ENCODE results near the gene GJE1. TPM values are rescaled to one million over a fixed set of nuclear protein-coding genes. Genes with fewer than 3 reads are reported as not detected.
"Not testable (repeated sequence)": the region's sequence is repeated elsewhere in the genome, so short reads cannot be mapped to it uniquely, and the experiment has no call there.

Gene GJE1, protein sequence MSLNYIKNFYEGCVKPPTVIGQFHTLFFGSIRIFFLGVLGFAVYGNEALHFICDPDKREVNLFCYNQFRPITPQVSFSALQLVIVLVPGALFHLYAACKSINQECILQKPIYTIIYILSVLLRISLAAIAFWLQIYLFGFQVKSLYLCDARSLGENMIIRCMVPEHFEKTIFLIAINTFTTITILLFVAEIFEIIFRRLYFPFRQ
- total RNA-seq, result not detected in 2 replicates

DNA sequence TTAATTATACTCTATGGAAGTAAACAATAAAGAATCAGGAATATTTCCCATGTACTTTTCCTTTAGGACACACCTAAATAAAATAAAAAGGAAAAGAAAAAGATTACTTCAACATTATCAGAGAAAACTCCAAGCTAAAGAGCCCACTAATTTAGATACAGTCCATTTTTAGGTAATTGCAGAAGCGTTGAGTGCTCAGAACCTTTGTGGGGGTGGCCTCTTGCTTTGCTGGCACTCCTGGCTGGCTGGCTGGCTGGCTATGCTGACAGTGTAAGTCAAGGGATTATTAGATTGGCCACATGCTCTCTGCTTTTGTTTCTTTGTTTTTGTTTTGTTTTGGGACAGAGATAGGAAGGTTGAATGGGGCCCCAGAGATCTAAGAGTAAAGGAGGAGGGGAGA, at the start of gene GJE1:
GJE1 (plus strand) TSS at position 301 of the 400 bp plus-strand sequence. CDS start 234 bp downstream, outside the sequence.
- intact Hi-C loops (cut with micrococcal nuclease), result no loop called here

GRCh38 chr6:142087950-142088857, 44.5 kb upstream of the GJE1 start:
- intact Hi-C loops (cut with micrococcal nuclease), result no loop called here

DNA sequence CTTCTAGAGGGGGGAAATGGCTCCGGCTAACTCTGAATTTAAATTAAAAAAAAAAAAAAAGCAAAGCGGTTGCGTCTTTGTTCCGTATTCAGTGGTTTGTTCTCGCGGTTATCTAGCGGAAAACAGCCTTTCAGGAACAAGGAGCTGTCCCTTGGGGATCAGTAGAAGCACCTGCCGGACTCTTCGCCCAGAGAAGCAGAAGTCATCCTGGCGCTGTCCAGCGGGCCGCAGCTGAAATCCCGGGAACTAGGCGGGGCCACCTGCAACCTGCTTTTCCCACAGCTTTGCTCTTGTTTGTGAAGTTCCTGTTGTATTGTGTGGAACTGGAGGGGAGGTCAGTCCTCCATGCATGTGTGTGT, 43.9 kb upstream of the GJE1 start:
- intact Hi-C loops (cut with micrococcal nuclease), result no loop called here

DNA sequence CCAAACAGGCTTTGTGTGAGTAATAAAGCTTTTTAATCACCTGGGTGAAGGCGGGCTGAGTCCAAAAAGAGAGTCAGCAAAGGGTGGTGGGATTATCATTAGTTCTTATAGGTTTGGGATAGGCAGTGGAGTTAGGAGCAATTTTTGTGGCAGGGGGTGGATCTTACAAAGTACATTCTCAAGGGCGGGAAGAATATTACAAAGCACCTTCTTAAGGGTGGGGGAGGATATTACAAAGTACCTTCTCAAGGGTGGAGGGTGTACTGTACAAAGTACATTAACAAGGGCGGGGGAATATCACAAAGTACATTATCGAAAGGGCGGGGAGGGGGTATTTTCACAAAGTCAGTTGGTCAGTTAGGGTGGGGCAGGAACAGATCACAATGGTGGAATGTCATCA, 27.9 kb upstream of the GJE1 start:
- intact Hi-C loops (cut with micrococcal nuclease), result not testable (repeated sequence)

- intact Hi-C loops (cut with micrococcal nuclease), result not testable (repeated sequence)
Observed at GRCh38 chr6:142110820-142111219, 21.9 kb upstream of the GJE1 start.

DNA sequence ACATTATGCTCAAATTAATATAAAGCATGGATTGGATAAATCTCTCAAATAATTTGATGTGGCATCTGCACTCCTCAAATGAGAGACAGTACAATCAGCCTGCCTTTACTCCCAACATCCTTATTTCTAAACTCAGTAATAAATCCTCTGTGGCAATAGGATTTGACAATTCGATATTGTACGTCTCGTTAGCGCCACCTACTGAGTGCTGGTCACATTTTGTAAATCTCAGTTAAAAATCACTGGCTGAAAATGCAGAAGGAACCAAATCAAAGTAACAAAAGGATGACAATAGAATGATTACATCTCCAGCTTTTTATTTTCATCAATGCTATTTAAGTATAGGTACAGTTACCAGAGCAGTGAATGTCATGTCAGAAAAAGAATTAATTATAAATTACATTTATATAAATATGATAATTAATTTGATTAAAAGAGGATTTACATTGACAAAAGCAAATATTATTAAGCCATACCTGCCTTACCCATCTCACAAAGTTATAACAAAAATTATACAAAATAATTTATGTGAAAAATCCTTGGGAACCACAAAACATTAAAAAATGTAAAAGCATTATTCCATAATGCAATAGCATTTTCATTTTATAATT, 20.2 kb upstream of the GJE1 start:
- intact Hi-C loops (cut with micrococcal nuclease), result loop anchor here (1.0 kb wide), 3 partner anchors 95 to 435 kb away; no protein-coding TSS in a partner anchor

DNA sequence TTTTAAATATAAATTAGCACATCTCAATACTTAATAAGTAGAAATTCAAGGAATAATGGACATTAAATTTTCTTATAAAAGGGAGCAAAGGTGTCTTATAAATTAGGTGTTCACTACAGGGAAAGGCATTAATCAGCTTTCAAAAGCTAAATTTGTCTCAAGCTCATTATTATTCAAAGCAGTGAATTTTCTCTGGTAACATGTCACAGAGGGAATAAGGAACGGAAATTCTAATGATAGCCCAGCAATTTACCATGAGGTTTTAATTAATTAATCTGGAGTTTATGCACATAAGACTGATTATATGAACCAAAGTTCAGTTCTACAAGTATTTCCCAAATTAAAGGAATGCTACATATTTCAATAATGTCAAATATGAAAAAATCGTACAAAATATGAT, 15.4 kb upstream of the GJE1 start:
- intact Hi-C loops (cut with micrococcal nuclease), result no loop called here

DNA sequence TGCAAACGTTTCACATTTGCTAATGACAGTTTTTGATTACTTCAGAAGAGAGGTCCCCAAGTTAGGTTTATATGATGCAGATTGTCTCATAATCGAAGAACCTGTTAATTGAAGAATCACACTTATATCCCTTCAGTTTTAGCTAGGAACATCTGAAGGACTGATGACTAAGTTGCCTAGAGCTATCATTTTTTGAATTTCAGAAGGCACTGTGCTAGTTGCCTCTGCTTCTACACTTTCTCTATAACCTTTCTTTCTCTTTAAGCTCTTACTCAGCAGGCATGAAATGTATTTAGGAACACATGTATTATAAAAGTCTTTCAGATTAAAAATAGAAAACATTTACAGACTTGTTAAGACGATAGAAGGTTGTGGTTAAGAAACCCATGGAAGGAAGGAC, 14.4 kb upstream of the GJE1 start:
- intact Hi-C loops (cut with micrococcal nuclease), result no loop called here

- intact Hi-C loops (cut with micrococcal nuclease), result no loop called here
Observed at GRCh38 chr6:142118925-142119324, 13.8 kb upstream of the GJE1 start.

DNA sequence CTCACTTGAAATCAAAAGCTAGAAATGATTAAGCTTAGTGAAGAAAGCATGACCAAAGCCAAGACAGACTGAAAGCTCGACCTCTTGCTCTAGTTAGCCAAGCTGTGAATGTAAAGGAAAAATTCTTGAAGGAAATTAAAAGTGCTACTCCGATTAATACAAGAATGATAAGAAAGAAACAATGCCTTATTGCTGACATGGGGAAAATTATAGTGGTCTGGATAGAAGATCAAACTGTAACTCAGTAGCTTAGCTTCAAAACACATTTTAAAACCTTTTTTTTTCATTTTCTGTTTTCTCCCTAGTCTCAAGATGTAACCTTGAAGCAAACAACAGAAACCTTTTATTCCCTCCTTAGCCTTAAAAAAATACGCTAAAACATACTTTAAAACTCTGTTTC, 11.4 kb upstream of the GJE1 start:
- intact Hi-C loops (cut with micrococcal nuclease), result no loop called here

DNA sequence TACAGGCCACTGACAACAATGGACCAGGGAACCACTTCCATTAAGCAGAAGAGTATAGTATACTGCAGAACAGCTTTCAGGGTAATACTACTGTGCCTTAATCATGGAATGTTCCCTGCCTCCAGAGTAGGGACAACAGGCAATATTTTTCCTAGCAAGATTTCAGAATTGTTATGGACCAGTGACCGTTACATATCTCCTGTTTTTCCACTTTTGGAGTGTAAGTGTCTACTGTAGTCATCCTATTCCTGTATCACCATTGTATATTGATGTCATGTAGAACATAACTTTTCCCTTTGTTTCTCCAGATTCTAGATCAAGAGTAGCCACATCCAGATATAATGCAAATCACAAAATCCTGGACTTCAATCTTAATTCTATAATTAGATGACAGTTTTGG, 1.9 kb upstream of the GJE1 start:
- intact Hi-C loops (cut with micrococcal nuclease), result no loop called here

DNA sequence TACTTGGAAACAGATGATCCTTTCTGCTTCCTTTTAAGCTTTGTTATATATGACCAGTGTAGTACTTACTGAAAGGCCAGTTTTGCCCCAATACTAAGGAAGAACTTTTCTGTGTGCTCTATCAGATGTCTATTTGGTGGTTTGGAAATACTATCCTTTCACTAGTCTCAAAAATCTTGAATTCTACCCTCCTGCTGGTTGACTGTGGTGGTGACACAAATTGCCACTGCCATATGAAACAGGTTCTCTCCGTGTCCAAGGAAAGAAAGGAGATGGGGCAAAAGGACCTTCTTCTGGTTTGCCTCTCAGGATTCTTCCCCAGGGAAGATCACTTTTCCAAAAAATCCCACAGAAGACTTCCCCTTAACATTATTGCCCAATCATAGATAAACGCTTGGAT, 6.2 kb downstream of the GJE1 start:
- intact Hi-C loops (cut with micrococcal nuclease), result no loop called here

DNA sequence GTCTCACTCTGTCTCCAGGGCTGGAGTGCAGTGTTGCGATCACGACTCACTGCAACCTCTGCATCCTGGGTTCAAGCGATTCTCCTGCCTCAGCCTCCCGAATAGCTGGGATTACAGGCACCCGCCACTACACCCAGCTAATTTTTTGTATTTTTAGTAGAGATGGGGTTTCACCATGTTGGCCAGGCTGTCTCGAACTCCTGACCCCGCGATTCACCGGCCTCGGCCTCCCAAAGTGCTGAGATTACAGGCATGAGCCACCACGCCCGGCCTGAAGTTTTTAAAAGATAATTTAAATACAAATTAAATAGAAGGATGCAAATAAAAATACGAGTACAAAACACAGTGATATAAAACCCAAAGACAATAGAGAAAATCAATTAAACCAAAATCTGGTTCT, 8.8 kb downstream of the GJE1 start:
- intact Hi-C loops (cut with micrococcal nuclease), result loop anchor here (10.0 kb wide), 2 partner anchors 713 to 1923 kb away; no protein-coding TSS in a partner anchor

DNA sequence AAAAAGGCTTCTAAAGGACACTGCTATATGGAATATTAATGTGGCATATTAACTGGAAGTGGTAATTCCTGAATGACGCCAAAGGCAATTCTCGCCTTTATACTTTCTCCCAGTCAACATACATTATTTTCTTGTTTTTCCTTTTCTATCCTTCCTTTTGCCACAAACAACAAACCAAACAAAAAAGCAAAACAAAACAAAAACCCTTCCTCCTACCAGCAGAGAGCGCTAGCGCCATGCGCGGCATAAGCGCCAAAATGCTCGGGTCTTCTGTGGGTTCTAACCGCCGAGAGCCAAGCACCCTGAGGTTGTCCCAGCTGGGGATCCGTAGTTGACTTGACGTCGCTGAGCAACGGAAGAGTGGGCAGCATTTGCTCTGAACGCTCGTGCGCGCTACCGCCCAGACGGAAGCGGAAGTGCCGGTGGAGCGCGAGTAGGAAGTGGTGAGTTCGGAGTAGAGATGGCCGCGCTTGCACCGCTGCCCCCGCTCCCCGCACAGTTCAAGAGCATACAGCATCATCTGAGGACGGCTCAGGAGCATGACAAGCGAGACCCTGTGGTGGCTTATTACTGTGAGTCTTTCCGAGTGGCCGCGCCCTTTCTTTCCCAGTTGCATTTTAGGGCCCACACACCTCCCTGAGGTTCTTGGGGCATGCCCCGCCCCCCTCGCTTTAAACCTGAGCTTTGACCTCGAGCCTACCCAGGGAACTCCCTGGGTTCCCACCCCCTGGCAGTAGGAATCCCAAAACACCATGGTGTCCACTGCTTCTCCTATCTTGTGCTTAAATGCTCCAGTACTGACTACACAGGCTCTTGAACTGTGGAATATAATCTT, 14.3 kb downstream of the GJE1 start, which contains the start of the genes NMBR and VTA1:
NMBR (minus strand) TSS at position 295 of the 835 bp plus-strand sequence. CDS start 58,464 bp downstream, outside the sequence.
VTA1 (plus strand) TSS at position 436 of the 835 bp plus-strand sequence; CDS start at position 461, 25 bp downstream.
- intact Hi-C loops (cut with micrococcal nuclease), result loop anchor here (1.0 to 10.0 kb wide), 19 partner anchors 60 to 1948 kb away; partner anchors contain the start of genes ADAT2, AIG1, FUCA2 and LTV1

DNA sequence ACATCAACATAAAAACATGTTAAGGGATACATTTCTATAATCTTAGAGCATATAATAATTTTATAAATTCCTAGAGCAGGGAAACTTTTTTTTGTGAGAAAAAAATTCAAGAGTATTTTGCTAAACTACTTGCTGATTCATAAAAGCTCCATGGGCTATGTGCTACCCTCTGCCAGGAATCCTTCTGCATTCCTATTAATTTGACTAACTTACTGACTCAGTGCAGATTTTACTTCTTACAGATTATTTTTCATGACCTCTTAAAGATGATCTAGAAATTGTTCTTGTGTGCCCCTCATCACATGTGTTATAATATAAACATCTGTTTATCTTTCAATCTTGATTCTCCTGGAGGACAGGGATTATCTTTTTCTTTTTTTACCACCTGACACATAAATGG, 20.0 kb downstream of the GJE1 start:
- intact Hi-C loops (cut with micrococcal nuclease), result no loop called here

GRCh38 chr6:142153196-142153595, 20.5 kb downstream of the GJE1 start:
- intact Hi-C loops (cut with micrococcal nuclease), result no loop called here

GRCh38 chr6:142154336-142154735, 21.6 kb downstream of the GJE1 start:
- intact Hi-C loops (cut with micrococcal nuclease), result no loop called here

GRCh38 chr6:142155091-142155490, 22.4 kb downstream of the GJE1 start:
- intact Hi-C loops (cut with micrococcal nuclease), result no loop called here

DNA sequence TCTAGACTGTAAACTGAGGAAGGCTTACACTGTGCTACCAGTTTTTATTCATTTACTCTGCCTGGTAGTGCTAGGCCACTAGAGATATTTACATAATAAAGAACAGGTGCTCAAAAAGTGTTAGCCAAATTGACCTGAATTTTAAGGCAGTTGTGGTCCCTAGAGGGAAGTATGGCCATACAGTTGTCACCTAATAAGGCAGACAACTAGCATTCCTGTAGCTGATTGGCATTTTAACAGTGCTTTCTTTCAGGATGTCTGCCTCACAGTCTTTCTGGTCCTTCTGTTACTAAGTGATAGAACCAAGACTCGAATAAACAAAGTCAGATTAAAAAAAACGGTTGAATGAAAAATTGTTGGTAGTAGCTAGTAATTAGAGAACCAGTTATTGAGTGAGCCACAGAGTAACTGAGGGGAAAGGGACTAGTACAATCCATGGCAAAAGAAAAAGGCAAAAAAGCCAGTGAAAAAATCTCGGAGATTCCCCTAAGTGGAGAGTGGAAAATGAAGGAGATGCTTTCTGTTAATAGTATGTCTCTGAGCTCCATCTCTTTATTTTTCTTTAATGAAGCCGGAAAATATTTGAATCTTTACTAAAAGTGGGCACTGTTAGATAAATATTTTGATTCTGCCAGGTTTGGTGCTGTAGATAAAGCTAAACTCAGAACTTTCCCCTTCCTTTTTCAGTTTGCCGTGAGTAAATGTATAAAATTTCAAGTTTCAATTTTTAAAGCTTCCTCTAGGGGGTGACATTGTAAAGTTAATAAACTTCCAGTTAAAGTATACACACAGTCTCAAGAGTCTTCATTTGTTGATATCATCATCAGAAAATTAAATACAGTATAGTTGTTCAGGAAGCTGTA, 23.4 kb downstream of the GJE1 start:
- intact Hi-C loops (cut with micrococcal nuclease), result loop anchor here (1.0 kb wide), 2 partner anchors 49 to 232 kb away; no protein-coding TSS in a partner anchor

DNA sequence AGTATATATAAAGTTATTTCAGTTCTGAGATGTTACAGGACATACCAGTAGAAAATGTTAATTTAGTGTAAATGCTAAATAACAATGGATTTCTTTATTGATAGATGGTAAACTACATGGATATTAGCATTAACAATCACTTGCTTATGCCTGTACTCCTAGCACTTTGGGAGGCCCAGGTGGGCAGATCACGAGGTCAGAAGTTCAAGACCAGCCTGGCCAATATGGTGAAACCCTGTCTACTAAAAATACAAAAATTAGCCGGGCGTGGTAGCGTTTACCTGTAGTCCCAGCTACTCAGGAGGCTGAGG, 24.0 kb downstream of the GJE1 start:
- intact Hi-C loops (cut with micrococcal nuclease), result loop anchor here (1.0 kb wide), 2 partner anchors 49 to 232 kb away; no protein-coding TSS in a partner anchor
